RPMI7951 (cell line): ENCODE data around the gene MAP3K6. TPM values are rescaled to one million over a fixed set of nuclear protein-coding genes. Genes with fewer than 3 reads are reported as not detected.
"Not testable (repeated sequence)": the region's sequence is repeated elsewhere in the genome, so short reads cannot be mapped to it uniquely, and the experiment has no call there.

Experiments
- DNase-seq: peaks from one replicate; pipeline ENCODE4 v3.0.0-alpha.2; 2012; ENCODE audit warnings: low read depth
- total RNA-seq: library from RNA; depleted of rRNA; stranded (reverse); fragments of >200 nt; shearing (Covaris generic); gene quantifications from 2 replicates; pipeline ENCODE4 v1.2.3, GENCODE V29; 2014

The MAP3K6 gene
- total RNA-seq, 1 experiment from 2014 or later: 14.5 TPM

DNA sequence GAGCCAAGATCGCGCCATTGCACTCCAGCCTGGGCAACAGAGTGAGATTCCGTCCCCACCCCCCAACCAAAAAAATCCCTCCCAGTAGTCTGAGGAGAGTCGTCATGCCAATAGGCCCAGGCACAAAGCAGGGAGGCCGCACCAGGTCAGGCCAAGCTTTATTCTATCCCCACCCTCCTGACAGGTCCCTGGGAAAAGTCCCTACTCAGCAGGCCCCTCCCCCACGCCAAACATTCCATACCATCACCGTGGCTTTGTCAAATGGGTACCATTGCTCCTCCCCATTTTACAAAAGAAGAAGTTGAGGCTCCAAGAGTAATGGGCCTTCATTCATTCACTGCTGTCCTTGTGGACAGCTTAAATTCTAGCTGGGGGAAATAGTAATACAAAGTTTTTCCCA is 31.0 kb upstream of the MAP3K6 start:
- no peak for DNase-seq

DNA sequence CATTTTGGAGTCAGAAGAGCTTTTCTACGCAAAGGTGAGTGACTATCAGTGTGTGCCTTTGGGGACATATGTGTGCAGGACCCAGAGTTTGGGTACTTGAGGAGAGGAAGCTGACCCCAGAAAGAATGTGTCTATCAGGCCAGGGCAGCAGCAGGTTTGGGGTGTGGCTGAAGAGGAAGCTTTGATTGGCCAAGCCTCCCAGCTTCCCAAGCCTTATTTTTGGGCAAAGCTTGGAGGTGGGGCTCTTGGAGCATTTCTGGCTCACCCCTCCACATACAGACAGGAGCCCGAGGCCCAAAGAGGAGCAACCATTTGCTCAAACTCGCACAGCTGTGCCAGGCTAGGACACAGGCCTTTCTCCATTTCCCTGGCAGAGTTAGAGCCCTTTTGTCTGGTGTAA is 30.3 kb upstream of the MAP3K6 start:
- no peak for DNase-seq

- DNase-seq: peak; percentile 61
Measured at GRCh38 chr1:27395441-27396195, 28.9 kb upstream of the MAP3K6 start.

DNA sequence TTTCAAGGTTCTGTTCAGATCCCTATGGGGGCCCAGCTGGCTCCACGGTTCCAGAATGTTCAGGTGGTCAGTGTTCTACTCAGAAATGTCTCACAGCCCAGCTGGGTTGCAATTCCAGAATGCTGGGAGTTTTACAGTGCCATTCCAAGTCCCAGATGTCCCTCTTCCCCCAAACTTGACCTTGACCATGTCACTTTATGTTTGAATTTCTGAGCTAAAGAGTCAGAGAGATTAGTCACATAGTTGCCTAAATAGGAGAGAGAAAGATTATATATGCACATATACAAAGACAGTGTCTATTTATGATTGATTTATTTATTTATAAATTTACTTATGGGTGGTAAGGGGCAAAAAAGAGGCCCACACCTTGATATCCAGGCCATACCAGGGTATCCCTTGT is 28.2 kb upstream of the MAP3K6 start:
- no peak for DNase-seq

- no peak for DNase-seq
Measured at GRCh38 chr1:27394282-27394658, 27.5 kb upstream of the MAP3K6 start.

DNA sequence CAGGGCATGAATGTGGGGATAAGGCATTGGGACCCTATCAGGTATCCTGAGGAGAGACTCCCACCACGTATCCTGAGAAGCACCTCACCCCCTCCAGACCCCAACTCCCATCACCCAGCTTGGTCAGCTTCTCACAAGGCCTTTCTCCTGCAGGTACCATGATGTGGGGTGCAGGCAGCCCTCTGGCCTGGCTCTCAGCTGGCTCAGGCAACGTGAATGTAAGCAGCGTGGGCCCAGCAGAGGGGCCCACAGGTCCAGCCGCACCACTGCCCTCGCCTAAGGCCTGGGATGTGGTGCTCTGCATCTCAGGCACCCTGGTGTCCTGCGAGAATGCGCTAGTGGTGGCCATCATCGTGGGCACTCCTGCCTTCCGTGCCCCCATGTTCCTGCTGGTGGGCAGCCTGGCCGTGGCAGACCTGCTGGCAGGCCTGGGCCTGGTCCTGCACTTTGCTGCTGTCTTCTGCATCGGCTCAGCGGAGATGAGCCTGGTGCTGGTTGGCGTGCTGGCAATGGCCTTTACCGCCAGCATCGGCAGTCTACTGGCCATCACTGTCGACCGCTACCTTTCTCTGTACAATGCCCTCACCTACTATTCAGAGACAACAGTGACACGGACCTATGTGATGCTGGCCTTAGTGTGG is 27.0 kb upstream of the MAP3K6 start:
- DNase-seq: no peak

GRCh38 chr1:27392778-27393635 is 26.2 kb upstream of the MAP3K6 start:
- no peak for DNase-seq

GRCh38 chr1:27392096-27392777 is 25.5 kb upstream of the MAP3K6 start, which contains the start of gene GPR3:
Gene GPR3, plus strand, starts transcription at chr1:27392622. Its CDS starts 1,177 bp downstream, at chr1:27393799.
- DNase-seq: peak; percentile 92

GRCh38 chr1:27391511-27392095 is 24.8 kb upstream of the MAP3K6 start:
- DNase-seq: peak; percentile 54

DNA sequence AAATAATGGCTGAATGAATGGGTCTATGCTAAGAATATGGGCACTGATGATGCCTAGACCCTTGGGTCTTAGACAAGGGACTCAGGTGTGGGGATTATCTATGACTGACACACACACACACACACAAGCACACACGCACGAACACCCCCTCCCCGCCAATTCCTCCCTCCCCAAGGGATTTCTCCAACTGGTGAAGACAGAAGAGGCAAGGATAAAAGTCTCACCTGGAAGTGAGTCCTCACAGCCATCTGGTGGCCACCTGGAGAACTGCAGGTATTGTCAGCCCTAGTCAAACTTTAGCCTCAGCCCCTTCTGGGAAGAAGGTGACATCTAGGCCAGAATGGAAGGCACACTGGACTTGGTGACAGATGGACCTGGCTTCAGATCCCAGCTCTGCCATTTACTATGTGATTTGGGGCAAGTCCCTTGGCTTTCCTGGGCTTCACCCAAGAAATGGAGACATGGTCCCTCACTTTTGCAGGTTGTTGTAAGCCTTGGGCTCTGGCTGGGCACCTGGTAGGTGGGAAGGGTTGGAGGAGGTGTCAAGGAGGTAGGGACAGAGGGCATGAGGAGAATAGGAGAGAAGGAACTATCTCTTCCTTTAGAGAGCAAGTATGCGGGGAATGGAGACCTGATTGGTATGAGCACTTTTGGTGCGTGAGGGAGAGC is 21.7 kb upstream of the MAP3K6 start:
- DNase-seq: peak; percentile 46

GRCh38 chr1:27384797-27385196 is 18.0 kb upstream of the MAP3K6 start:
- DNase-seq: not testable (repeated sequence)

- no peak for DNase-seq
Measured at GRCh38 chr1:27383661-27384060, 16.9 kb upstream of the MAP3K6 start.

- DNase-seq: no peak
Measured at GRCh38 chr1:27383039-27383605, 16.4 kb upstream of the MAP3K6 start, which contains the start of gene CD164L2. Gene CD164L2, minus strand, starts transcription at chr1:27383333. Its CDS starts 94 bp downstream, at chr1:27383239.

DNA sequence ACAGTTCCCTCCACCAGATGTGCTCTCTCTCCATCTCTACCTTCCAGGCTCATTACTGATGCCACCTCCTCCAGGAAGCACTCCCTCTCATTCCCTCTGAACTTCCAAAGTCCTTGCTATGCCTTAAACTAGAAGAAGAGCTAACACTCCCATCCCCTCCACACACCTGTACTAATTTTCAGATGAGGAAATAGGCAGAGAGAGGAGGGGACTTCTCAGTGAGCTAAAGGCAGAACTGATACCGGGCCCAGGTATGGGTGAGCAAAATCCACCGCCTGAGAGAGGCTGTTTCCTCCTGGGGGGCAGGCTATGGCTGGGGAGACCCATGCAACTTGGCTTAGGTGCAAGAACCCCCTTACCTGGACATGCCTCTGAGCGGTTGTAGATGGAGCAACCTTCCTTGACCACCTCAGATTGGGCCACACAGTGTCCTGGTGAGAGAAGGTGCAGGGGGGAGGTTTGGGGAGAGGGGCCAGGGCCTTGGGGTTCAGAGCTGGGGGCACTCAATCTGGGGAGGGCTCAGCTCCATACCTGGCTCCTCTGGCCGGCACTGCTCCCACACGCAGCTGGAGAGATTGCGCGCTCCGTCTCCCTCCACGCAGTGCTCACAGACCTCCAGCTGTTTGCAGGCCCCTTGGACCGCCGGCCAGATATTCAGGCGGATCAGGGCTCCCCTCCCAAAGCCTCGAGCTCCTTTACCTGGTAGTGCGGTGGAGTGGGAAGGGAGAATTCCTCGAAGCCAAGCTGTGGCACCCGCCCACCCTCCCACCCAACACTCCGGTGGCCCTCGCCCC is 15.4 kb upstream of the MAP3K6 start:
- DNase-seq: no peak

DNA sequence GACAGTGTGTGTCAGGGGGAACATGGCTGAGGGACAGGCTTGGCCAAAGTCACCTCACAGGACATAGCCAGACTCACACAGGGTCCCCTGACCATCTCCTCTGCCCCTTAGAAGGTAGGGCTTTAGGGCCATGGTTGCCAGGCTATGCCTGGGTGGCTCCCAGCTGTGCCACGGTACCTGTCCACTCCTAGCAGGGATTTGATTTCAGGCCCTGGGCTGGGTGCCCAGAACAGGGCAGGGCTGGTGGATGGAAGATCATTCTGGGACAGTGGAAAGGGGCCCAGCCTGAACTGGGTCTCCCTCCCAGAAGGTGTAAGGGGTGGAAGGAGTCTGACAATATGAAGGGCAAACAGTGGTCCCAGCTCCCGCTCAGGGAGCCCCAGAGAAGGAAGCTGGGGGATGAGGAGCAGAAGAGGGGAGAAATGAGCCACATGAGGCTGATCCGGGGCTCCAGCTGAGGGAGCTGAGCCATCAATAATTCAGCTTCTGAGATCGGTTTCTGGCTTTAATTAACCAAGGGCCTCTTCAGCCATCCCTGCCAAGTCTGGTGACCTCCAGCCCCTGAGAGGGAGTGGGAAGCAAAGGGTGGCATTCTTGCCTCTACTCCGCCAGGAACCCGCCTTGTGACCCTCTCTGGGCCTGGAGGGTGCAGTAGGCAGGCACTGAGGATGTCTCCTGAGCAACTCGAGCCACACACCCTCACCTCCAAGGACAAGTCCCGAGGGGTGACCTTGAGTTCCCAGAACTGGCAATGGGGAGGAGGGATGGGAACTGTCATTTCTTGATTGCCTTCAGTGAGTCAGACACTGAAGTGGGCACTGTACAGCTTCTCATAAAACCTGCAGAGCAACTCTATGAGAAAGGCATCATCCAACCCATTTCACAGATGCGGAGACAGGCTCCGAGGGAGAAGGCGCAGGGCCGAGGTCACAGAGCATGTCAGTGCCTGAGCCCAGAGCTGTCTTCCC is 14.3 kb upstream of the MAP3K6 start:
- DNase-seq: no peak

DNA sequence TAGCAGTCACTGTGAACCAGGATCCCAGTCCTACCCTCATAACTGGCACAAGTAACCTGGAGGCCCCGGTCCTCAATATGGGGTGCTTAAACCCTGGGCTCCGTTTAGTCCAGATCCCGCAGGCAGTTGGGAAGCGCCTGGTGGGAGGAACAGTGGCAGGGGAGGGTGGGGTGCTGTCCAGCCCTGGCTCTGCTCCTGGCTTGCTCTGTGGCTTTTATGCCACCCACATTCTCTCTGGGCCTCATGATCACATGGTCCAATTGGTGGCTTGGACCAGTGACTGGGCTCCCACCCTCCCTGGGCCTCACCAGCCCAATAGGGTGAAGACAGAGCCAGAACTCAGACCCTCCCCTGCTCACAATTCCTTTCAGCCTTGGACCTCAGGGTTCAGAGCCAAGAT is 13.5 kb upstream of the MAP3K6 start:
- no peak for DNase-seq

GRCh38 chr1:27379564-27380122 is 12.9 kb upstream of the MAP3K6 start:
- no peak for DNase-seq
